ENCODE measurements around the gene KCTD21.

Gene KCTD21

GRCh38 chr11:78170874-78171549 is 17.4 kb downstream of the KCTD21 start:
- DNase-seq = no peak

- DNase-seq = no peak
These were observed 18.0 kb downstream of the KCTD21 start for GRCh38 chr11:78170413-78170812.

GRCh38 chr11:78168539-78169477 is 19.6 kb downstream of the KCTD21 start:
- DNase-seq = no peak

- DNase-seq = no peak
These were observed 21.5 kb downstream of the KCTD21 start for GRCh38 chr11:78166855-78167469.

GRCh38 chr11:78164471-78164870 is 24.0 kb downstream of the KCTD21 start:
- no peak for DNase-seq

GRCh38 chr11:78163828-78164227 is 24.6 kb downstream of the KCTD21 start:
- no peak for DNase-seq

GRCh38 chr11:78161962-78162371 is 26.5 kb downstream of the KCTD21 start:
- no peak for DNase-seq

GRCh38 chr11:78161346-78161745 is 27.1 kb downstream of the KCTD21 start:
- DNase-seq = no peak

- no peak for DNase-seq
These were observed 27.9 kb downstream of the KCTD21 start for GRCh38 chr11:78160557-78160956.

GRCh38 chr11:78158987-78159652 is 29.3 kb downstream of the KCTD21 start:
- DNase-seq = no peak

- DNase-seq = no peak
These were observed 32.1 kb downstream of the KCTD21 start for GRCh38 chr11:78156127-78156844.

GRCh38 chr11:78151804-78152203 is 36.6 kb downstream of the KCTD21 start:
- no peak for DNase-seq

- DNase-seq = no peak
These were observed 37.7 kb downstream of the KCTD21 start for GRCh38 chr11:78150754-78151153.

- no peak for DNase-seq
These were observed 38.1 kb downstream of the KCTD21 start for GRCh38 chr11:78150346-78150745.

GRCh38 chr11:78149646-78150045 is 38.8 kb downstream of the KCTD21 start:
- DNase-seq = no peak

- no peak for DNase-seq
These were observed 40.6 kb downstream of the KCTD21 start for GRCh38 chr11:78147807-78148206.

GRCh38 chr11:78145511-78146025 is 42.9 kb downstream of the KCTD21 start:
- DNase-seq = no peak

GRCh38 chr11:78140392-78141077 is 47.9 kb downstream of the KCTD21 start:
- DNase-seq = no peak

GRCh38 chr11:78139422-78140391 is 48.7 kb downstream of the KCTD21 start, which contains the start of gene ALG8:
Gene ALG8 (minus strand): TSS chr11:78139626. CDS start chr11:78139588, 38 bp downstream.
- peak; percentile 96 for DNase-seq

Data from NCI-H1092 treated with DMSO at 0.1 percent for 48 hours (cell line).